NCI-H774 (cell line): Measurements from ENCODE around the gene HAO1.
"Not testable (repeated sequence)": the region's sequence is repeated elsewhere in the genome, so short reads cannot be mapped to it uniquely, and the experiment has no call there.

Experiments
- DNase-seq: peaks from one replicate; lab custom pipeline; 2025; lab: John Stamatoyannopoulos, UW

Gene HAO1

GRCh38 chr20:7855545-7855944, 84.7 kb downstream of the HAO1 start:
- DNase-seq, result no peak

DNA sequence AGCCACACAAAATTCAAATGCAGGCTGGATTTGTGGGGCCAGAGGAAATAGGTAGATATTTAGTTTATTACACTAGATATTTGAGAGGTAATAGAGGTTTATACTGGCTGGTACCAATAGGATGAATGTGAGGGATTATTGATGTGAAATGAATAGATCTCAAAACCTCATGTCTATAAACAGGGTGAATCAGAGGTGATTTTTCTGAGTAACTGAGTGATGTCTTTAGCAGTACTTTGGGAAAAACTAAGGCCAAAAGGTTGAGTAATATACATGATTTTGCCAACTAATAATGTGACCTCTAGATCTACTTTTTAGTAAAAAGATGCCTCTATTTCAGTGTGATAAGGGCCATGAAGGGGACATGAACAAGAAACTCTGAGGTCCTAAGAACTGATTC, 86.8 kb downstream of the HAO1 start:
- DNase-seq, result no peak

GRCh38 chr20:7850775-7851490, 89.3 kb downstream of the HAO1 start:
- no peak for DNase-seq

DNA sequence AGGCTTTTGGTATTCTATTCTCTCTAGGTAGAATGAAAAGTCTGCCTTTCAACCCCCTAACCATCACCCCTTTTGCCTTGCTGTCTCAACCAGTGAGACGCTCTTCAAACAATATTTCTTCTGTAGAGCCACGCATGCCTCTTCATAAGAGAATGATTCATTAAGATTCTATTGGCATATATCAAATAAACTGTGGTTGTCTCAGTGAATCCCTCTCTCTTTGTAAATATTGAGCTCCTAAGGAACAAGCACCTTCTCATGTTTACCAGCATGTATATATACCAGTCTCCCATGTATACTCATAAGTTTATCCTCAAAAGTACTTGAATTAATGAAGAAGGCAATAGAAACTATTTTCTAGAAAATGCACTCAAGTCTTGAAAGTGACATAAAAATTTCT, 90.6 kb downstream of the HAO1 start:
- no peak for DNase-seq

DNA sequence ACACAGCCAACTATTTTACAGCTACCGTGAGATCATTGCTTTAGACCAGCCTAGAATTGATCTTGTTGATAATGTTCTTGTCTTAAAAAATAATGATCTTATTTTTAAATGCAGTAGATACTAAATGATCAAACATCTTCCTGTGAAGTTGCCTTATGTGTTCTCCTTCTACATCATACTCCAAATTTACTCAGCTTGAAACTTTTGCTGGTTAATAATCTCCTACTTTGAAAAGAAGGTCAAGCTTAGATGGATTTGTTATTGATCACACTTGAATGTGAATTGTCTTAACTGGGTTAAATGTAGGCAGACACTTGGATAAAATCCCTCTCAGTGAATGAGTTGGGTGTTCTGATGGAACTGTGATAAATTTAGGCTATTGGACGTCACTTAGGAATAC, 91.9 kb downstream of the HAO1 start:
- no peak for DNase-seq

DNA sequence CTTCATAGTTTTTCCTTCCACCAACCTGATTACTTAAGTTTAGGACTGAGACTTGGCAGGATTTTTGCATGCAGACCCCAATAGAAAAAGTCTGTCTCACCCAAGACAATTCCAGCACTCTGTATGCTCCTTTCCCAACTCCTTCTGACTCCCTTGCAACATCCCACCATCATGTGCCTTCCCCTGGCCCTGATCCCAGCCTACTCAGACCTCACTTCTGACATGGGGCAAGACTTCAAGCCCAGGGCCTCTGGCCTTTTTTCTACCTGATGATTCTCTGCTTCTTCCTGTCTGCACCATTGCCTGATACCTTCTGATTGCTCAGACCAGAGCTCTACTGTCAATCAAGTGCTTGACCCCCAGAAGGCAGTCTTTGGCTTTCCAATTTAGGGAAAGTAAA, 96.6 kb downstream of the HAO1 start:
- DNase-seq, result no peak

GRCh38 chr20:7841971-7842310, 98.3 kb downstream of the HAO1 start:
- DNase-seq, result no peak

GRCh38 chr20:7841291-7841970, 98.8 kb downstream of the HAO1 start:
- no peak for DNase-seq

DNA sequence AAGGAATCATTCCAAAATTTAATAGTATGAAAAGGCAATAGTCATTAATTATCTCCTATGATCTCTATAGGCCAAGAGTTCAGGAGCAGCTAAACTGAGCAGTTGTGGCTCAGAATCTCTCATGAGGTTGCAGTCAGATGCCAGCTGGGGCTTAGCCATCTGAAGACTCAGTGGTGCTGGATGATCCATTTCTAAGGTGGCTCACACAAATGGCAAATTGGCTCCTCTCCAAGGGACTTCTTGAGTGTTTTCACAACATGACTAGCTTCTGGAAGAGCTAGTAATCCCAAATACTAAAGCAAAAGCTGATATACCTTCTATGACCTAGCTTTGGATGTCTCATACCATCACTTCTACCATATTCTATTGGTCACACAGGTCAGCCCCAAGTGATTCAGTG, 104.2 kb downstream of the HAO1 start:
- DNase-seq, result no peak

GRCh38 chr20:7834441-7834840, 105.8 kb downstream of the HAO1 start:
- not testable (repeated sequence) for DNase-seq
